Measurements from ENCODE around the gene AGBL1. TPM values are rescaled to one million over a fixed set of nuclear protein-coding genes. Genes with fewer than 3 reads are reported as not detected.

The AGBL1 gene
- 25.5 TPM for polyA plus RNA-seq (ENCODE audit: insufficient read length)

DNA sequence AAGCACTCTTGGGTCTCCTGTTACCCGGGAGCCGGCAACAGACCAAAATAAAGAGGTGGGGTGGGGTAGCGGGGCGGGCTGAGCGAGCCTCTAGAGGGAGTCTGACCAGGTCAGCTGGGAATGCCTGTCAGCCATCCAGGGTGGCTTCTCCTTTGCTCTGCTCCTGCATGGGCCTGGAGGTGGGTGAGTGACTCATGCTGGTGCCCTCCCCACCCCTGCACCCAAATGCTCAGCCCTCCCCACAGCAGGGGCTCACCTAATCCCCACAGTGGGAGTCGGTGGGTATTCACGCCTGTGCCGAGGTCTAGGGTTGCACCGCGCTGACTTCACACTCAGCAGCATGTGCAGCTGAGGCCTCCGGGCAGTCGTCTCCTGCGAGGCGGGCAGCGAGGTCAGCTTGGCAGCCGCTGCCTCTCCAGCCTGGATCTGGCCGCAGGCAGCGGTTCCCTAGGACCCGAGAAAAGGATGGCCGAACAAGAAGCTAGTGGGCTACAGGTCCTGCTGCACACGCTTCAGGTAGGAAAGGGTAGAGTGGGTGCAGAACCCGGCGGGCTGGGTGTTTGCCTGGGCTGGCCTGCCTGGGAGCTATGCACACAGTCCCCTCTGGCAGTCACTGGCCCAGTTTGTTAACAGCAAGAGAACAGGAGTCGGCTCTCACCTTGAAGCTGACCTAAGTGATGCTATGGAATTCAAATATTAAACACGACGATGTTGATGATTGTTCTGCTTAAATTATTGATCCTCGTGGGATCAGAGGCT lies at the start of gene AGBL1:
TSS of gene AGBL1 (plus strand) at position 364 of the 759 bp plus-strand sequence.
- DNase-seq (ENCODE audit: low read depth), result no peak

GRCh38 chr15:86034904-86035303 lies 44.8 kb upstream of the AGBL1 start:
- no peak for DNase-seq (ENCODE audit: low read depth)

GRCh38 chr15:86036243-86036642 lies 43.4 kb upstream of the AGBL1 start:
- no peak for DNase-seq (ENCODE audit: low read depth)

DNA sequence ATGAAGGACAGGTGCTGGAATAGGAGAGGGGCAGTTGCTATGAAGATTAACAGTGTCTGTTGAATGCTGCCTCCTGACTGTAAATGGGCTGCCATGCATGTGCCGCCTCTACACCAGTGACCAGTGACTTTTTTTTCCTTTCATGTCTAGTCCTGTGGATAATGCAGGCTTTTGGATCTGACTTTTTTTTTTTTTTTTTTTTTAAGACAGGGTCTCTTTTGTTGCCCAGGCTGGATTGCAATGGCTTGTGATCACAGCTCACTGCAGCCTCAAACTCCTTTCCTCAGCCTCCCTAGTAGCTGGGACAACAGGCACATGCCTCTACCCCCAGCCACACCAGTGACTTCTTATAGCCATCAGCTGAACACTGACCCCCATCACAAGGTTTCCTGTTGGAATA lies 41.2 kb upstream of the AGBL1 start:
- DNase-seq (ENCODE audit: low read depth), result no peak

DNA sequence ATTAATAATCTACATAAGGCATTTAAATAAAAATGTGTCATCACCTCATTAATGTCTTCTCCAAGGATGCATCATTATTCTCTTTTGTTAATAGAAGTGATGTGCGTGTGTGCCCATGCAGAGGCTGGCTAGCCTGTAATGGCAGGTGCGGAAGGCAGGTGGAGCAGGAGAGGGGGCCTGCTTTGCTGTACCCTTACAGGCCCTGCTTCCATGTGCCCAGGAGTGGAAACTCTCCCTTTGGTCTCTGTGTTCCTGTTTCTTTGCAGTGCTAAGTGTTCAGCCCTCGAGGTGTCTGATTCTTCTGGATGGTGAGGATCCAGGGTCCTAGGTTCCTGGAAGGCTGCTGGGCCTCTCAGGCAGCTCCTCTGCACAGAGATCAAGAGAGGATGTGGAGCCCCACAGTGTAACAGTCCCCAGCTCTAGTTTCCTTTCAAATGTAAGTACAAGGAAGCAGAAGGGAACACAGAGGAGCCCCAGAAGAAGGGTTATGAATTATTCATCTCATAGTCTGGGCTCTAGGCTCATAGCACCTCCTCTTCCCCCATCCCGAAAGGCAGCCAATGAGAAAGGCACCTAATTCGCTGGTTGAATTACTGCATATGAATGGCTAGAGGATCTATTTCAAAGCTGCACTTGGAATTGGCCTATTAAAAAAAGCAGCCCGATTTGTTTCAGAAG lies 39.2 kb upstream of the AGBL1 start:
- no peak for DNase-seq (ENCODE audit: low read depth)

DNA sequence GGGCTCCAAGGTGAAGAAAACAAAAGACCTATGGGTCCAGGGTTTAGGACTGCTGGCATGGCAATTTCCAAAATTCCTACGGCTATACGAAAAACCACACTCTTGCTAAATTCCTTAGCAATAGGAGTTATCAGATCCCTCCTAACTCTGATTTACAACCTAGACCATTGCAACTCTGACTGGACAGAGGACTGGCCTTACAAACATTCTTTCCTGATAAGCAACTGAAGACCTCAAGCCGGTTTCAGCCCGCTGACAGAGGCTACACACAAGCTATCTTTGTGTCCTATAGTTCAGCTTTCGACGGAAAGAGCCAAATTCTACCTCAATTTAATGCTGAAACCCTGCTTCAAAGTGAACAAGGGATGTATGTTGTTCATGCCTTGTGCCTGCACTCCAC lies 38.3 kb upstream of the AGBL1 start:
- DNase-seq (ENCODE audit: low read depth), result no peak

GRCh38 chr15:86042226-86042625 lies 37.4 kb upstream of the AGBL1 start:
- DNase-seq (ENCODE audit: low read depth), result no peak

- DNase-seq (ENCODE audit: low read depth), result no peak
Measured at GRCh38 chr15:86044981-86045380, 34.7 kb upstream of the AGBL1 start.

DNA sequence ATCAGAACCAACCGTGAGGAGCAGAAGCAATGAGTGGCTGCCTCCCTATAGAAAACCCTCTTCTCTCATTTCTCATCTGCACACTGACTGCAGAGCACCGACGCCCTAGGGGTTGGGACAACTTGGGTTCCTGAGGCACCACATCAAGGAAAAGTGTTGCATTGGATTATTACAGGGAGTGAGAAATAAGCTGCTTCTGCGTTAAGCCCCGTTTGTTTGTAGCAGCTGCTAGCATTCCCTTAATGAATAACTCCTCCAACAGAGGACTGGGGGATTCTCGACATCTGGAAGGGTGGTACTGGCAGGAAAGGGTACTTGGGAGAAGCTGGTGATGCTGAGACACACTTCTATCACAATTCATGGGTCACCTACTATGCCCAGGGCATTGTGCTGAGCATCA lies 25.3 kb upstream of the AGBL1 start:
- no peak for DNase-seq (ENCODE audit: low read depth)

DNA sequence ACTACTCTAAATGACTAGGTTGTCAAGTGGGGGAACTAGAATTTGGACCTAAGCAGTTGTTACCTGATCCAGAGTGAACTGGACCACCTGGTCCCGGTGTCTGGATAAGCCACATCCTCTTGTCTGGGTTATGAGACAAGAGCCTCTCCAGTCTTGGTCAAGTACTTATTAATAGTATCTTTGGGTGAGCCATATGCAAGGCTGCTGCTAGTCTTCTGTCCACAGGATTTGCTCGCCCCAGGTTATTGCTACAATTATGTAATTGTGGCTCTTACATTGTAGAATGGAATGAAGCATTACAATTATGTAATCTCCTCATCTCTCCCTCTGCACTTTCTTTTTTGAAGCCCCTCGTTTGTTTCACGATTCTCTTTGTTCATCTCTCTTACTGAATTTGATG lies 24.0 kb upstream of the AGBL1 start:
- no peak for DNase-seq (ENCODE audit: low read depth)

DNA sequence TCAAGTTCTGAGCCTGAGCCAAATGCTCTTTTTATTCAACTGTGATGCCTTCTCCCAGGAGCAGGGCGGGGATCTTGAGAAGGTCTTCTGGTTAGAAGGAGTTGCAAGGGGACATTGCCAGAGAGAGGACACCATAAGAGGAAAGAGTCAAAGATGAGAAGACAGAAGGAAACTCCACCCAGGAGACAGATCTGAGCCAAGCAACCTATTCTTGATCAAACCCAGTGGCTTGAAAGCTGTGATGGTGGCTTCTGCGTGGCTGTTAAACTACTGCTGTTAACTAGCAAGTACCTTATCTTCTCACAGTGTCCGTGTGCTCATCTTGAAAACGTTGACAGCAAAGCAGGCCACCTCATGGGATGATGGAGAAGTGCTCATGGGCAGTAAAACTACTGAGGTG lies 19.8 kb upstream of the AGBL1 start:
- DNase-seq (ENCODE audit: low read depth), result no peak

- no peak for DNase-seq (ENCODE audit: low read depth)
Measured at GRCh38 chr15:86060674-86061073, 19.0 kb upstream of the AGBL1 start.

DNA sequence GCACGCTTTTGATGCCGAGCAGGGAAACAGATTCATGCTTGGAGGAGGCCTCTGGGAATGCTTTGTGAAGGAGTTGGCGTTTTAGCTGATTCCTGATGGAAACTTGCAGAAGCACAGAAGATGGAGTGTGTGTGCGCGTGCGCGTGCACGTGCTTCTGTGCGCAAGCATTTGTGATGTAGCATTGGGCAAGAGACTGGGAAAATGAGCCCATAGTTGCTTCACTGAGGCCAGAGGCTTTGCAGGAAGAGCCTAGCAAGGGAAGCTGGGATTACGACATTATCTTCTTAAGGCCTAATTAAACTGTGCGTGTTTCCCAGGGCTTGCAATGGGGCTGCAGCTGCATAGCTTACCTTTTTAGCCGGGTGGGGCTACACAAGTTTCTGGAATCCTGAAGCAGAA lies 18.1 kb upstream of the AGBL1 start:
- DNase-seq (ENCODE audit: low read depth), result no peak

GRCh38 chr15:86062646-86063243 lies 16.9 kb upstream of the AGBL1 start:
- DNase-seq (ENCODE audit: low read depth), result no peak

GRCh38 chr15:86063356-86064095 lies 16.1 kb upstream of the AGBL1 start:
- DNase-seq (ENCODE audit: low read depth), result no peak

GRCh38 chr15:86064326-86064725 lies 15.3 kb upstream of the AGBL1 start:
- no peak for DNase-seq (ENCODE audit: low read depth)

DNA sequence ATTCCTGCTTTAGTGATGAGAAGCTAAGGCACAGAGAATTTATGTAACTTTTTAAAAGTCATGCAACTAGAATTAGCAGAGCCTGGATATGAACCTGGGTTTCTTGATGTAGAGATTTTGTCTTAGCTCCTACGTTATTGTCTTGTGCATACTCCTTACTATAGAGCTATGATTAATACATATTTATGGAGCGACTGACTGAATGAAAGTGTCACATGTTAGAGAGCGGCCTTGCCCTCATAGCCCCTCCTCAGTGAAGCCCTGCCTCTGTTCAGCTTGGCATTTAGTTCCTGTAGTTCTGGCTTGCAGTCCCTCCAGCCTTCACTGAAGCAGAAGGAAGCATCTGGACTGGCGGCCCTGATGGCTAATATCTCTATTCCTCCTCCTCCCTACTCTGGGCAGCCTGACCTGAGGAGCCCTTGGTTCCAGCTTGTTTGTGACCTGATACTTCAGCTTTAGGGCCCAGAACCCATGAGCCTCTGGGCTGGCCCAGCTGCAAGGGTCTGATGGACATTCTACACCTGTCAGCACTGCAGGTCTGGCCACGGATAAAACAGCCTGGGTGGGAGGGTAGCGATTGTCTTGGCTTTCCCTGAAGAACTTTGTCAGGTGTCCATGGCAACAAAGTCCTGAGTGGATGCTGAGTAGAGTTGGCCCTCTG lies 13.4 kb upstream of the AGBL1 start:
- no peak for DNase-seq (ENCODE audit: low read depth)

GRCh38 chr15:86073281-86073680 lies 6.4 kb upstream of the AGBL1 start:
- DNase-seq (ENCODE audit: low read depth), result no peak

DNA sequence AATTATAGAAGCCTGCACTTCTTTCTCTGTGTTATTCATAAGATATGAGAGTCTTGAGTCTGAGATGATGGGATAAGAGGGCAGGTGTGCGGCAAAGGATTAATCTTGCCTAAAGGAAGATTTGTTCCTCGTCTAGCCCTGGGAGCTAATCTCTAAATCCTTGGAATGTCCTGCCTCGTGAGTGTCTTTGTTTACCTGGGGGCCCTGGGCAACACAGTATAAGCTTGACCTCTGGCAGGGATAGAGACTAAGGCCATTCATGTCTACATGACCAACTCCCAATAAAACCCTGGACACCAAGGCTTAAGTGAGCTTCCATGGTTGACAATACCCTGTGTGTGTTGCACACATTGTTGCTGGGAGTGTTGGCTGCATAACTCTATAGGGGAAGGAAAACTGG lies 3.2 kb upstream of the AGBL1 start:
- no peak for DNase-seq (ENCODE audit: low read depth)

DNA sequence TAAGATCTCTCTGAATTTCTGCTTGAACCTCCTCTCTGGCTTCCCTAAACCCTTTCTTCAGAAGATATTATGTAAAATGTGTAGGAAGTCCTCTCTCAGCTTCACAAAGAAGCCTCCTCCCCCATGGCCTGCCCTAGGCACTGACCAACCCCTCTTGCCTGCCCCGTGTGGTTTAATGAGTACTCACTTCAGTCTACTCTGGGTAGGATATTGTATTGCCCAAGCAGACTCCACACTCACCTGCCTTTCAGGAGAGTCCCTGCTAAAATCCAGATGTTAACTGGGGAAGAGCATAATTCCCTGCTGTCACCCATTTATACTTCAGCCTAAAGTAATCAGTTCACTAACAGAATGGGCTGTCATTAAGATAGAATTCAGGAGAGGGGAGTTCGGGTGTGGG lies 2.6 kb upstream of the AGBL1 start:
- DNase-seq (ENCODE audit: low read depth), result no peak

DNA sequence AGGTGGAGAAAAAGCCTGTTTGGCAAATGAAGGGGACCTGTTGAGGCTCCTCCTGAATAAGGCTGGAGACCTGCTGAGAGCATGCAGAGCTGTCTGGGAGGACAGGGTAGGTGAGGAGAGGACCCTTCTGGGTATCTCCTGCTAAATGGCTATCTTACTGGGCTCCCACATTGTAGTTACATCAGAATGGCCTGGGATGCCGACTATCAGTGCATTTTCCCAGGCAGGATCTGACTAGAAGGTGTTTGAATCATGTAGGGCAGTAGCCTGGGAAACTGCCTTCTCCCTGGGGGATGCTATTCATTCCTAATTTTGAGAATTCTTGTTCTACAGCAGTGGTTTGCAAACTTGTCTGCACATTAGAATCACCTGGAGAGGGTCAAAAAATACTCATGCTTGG lies 631 bp downstream of the AGBL1 start:
- no peak for DNase-seq (ENCODE audit: low read depth)

Measured in forelimb muscle (tissue), 1 donor.